ENCODE measurements around the gene PTGER2.

The PTGER2 gene

GRCh38 chr14:52365071-52365470 is 51.0 kb downstream of the PTGER2 start:
- in situ Hi-C loops (cut with MboI; ENCODE audit: low sequenced_read_pairs), result no loop called here

GRCh38 chr14:52366796-52367315 is 52.7 kb downstream of the PTGER2 start:
- in situ Hi-C loops (cut with MboI; ENCODE audit: low sequenced_read_pairs), result no loop called here

DNA sequence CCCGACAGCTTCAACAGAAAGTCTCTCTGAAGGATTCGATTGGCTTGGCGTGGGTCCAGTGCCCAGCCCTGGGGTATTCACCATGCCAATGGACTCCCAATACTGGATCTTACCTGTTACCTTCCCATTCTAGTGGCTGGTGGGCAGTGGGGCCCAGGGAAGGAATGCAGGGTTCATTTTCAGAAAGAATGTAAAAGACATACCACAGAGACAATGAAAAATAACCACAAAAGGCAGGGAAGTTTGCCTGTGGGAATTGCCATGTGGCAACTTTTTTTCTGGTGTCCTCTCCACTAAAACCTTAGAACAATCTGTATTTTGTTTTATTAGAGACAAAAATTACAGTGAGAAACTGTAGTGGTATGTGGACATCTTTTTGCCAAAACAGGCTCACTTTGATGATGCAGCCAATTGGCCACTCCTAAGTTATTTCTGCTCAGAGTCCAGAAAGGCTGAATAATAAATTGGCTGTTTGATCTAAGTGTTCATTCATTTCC is 55.2 kb downstream of the PTGER2 start:
- in situ Hi-C loops (cut with MboI; ENCODE audit: low sequenced_read_pairs), result no loop called here

GRCh38 chr14:52370406-52370935 is 56.4 kb downstream of the PTGER2 start:
- in situ Hi-C loops (cut with MboI; ENCODE audit: low sequenced_read_pairs), result no loop called here

- in situ Hi-C loops (cut with MboI; ENCODE audit: low sequenced_read_pairs), result no loop called here
These were observed 63.8 kb downstream of the PTGER2 start for GRCh38 chr14:52377940-52378339.
